B cell (primary cell): Measurements from ENCODE around the gene HNF1B. TPM values are rescaled to one million over a fixed set of nuclear protein-coding genes. Genes with fewer than 3 reads are reported as not detected.

Experiments used
- ATAC-seq: fragments of 200-7000 bp; cut with Tn5 transposase; one replicate; pipeline ENCODE4 v1.10.0; 2021; ENCODE audit warnings: low read depth, mild to moderate bottlenecking, moderate number of reproducible peaks, moderate library complexity
- CTCF ChIA-PET: fragments of 350-600 bp; sonication (Branson Sonifier 250); formaldehyde crosslinking; loops from one replicate; lab custom pipeline; 2021; ENCODE audit warnings: antibody characterized with exemption, inconsistent platforms; lab: Charles Lee
- POLR2A ChIA-PET: fragments of 350-600 bp; sonication (Branson Sonifier 250); formaldehyde crosslinking; loops from one replicate; lab custom pipeline; 2021; ENCODE audit warnings: antibody characterized with exemption; lab: Charles Lee
- DNase-seq: peaks from one replicate; pipeline ENCODE4 v3.0.0; 2013
- H2AFZ ChIP-seq: 2 replicates; pipeline ENCODE4 v1.6.1; 2012; ENCODE audit warnings: mild to moderate bottlenecking, low read depth, low read length; ENCODE audit not compliant: insufficient read depth, poor library complexity, severe bottlenecking
- H3K27ac ChIP-seq, 2 donors: 1 replicate in 1 of 2; 2 replicates in 1 of 2; pipeline ENCODE4 v1.5.1; 2012 to 2013; ENCODE audit warnings: low read length in 2 of 2, mild to moderate bottlenecking in 2 of 2, moderate library complexity in 1 of 2
- H3K27me3 ChIP-seq, 4 experiments: fragments of 200-600 bp in 1 of 4; sonication (generic) in 1 of 4; replicated peaks in 1 of 4; 1 replicate in 2 of 4; 2 replicates in 2 of 4; pipeline versions ENCODE4 v1.6.1 to v1.7.0; 2013 to 2016; ENCODE audit warnings: low read length in 3 of 4, mild to moderate bottlenecking in 2 of 4, mixed read lengths in 1 of 4, moderate library complexity in 1 of 4; ENCODE audit not compliant: insufficient read depth in 4 of 4, control insufficient read depth in 3 of 4; ENCODE audit errors: control extremely low read depth in 1 of 4
- H3K36me3 ChIP-seq, 2 experiments: replicated peaks in 1 of 2; 1 replicate in 1 of 2; 2 replicates in 1 of 2; pipeline versions ENCODE4 v1.6.1 to v1.7.1; 2013; ENCODE audit warnings: low read length in 1 of 2; ENCODE audit not compliant: insufficient read depth in 2 of 2, control insufficient read depth in 1 of 2; ENCODE audit errors: control extremely low read depth in 1 of 2, extremely low read depth in 1 of 2
- H3K4me1 ChIP-seq, 2 donors: fragments of 200-600 bp in 1 of 2; sonication (generic) in 1 of 2; 1 replicate in 1 of 2; 2 replicates in 1 of 2; pipeline versions ENCODE4 v1.5.1 to v1.6.1; 2013 to 2017; ENCODE audit warnings: low read length in 2 of 2; ENCODE audit not compliant: control insufficient read depth in 2 of 2, insufficient read depth in 2 of 2
- H3K4me2 ChIP-seq: replicated peaks from 2 replicates; pipeline ENCODE3; 2012; ENCODE audit warnings: mild to moderate bottlenecking, low read depth, low read length; ENCODE audit not compliant: poor library complexity, severe bottlenecking
- H3K4me3 ChIP-seq, 5 experiments: fragments of 200-600 bp in 1 of 5; sonication (generic) in 1 of 5; 1 replicate in 3 of 5; 2 replicates in 2 of 5; pipeline versions ENCODE4 v1.5.1 to v1.7.0; 2011 to 2016; ENCODE audit warnings: low read length in 4 of 5, mild to moderate bottlenecking in 4 of 5, low read depth in 2 of 5, control low read depth in 1 of 5, moderate library complexity in 1 of 5; ENCODE audit not compliant: insufficient read depth in 1 of 5; ENCODE audit errors: control extremely low read depth in 1 of 5, extremely low read depth in 1 of 5
- H3K79me2 ChIP-seq: fragments of 200-600 bp; sonication (generic); one replicate; pipeline ENCODE4 v1.6.0; 2016; ENCODE audit warnings: low read length; ENCODE audit not compliant: control insufficient read depth, insufficient read depth
- H3K9ac ChIP-seq: fragments of 200-600 bp; sonication (generic); 2 replicates; pipeline ENCODE4 v1.6.1; 2017; ENCODE audit warnings: mild to moderate bottlenecking, low read length, moderate library complexity
- H3K9me3 ChIP-seq, 3 donors: one replicate each; pipeline versions ENCODE4 v1.6.1 to v1.7.1; 2013; ENCODE audit warnings: low read length in 2 of 3; ENCODE audit not compliant: control insufficient read depth in 2 of 3, insufficient read depth in 1 of 3; ENCODE audit errors: control extremely low read depth in 1 of 3
- H4K20me1 ChIP-seq: 2 replicates; pipeline ENCODE4 v1.6.0; 2012; ENCODE audit warnings: mild to moderate bottlenecking, low read length; ENCODE audit not compliant: insufficient read depth, control insufficient read depth, poor library complexity, severe bottlenecking
- H3K27ac Mint-ChIP-seq: one replicate; pipeline ENCODE4 v1.8.0; 2021; ENCODE audit warnings: mixed read lengths
- H3K27me3 Mint-ChIP-seq: one replicate; pipeline ENCODE4 v1.8.0; 2021; ENCODE audit warnings: mixed read lengths
- H3K4me1 Mint-ChIP-seq: one replicate; pipeline ENCODE4 v1.8.0; 2021; ENCODE audit warnings: mixed read lengths
- H3K4me3 Mint-ChIP-seq: one replicate; pipeline ENCODE4 v1.8.0; 2021; ENCODE audit warnings: mixed read lengths
- H3K9me3 Mint-ChIP-seq: one replicate; pipeline ENCODE4 v1.8.0; 2022; ENCODE audit warnings: mixed read lengths; ENCODE audit not compliant: insufficient read depth
- CTCF ChIP-seq: fragments of 200-600 bp; IDR thresholded peaks from one replicate; pipeline ENCODE4 v1.8.0; 2022; ENCODE audit warnings: antibody characterized with exemption, mild to moderate bottlenecking
- EZH2 ChIP-seq: IDR thresholded peaks from 2 replicates; pipeline ENCODE4 v1.6.1; 2012; ENCODE audit warnings: borderline replicate concordance, low read depth, mild to moderate bottlenecking, moderate library complexity, low read length; ENCODE audit not compliant: insufficient read depth, poor library complexity, severe bottlenecking
- WGBS: methylation state at CpG from one replicate; pipeline ENCODE4 v1.1.5; 2013; ENCODE audit warnings: missing lambda C conversion rate; ENCODE audit not compliant: insufficient coverage; 5-methylcytosine and 5-hydroxymethylcytosine counted together
- intact Hi-C: fragments of 100-400 bp; cut with micrococcal nuclease; formaldehyde crosslinking; loops from one replicate; pipeline ENCODE4 v1.10.0; 2022
- polyA plus RNA-seq: library from polyadenylated mRNA; depleted of rRNA; stranded (reverse); fragments of >200 nt; gene quantifications from 2 replicates; pipeline ENCODE4 v1.2.3, GENCODE V29; 2012
- total RNA-seq, 2 donors: library from RNA; stranded (reverse); fragments of 120-200 nt in 1 of 2; gene quantifications; 1 replicate in 1 of 2; 2 replicates in 1 of 2; pipeline versions ENCODE4 v1.2.3 to v1.2.4, GENCODE V29; 2013 to 2022

The HNF1B gene
- total and polyA plus RNA-seq, 2 donors (not counting 1 experiment from before 2014, with no cell fraction given): 1.5 TPM; not detected in 1

- DNase-seq (peak; percentile 67), ATAC-seq (no peak)
- peaks cover 0 to 87% (median 67%) of the 10 kb centered on the region in 4 experiments for H3K27me3 ChIP-seq
- intact Hi-C loops: loop anchor here (5.0 to 10.0 kb wide), 3 partner anchors 40 to 1257 kb away; partner anchors contain the start of genes AATF and ZNHIT3
- Mint-ChIP-seq H3K9me3 (no peaks in the 10 kb centered on the region), H3K27me3 (peaks cover 65% of the 10 kb centered on the region), H3K4me3 (peak overlapping the region; percentile 78), H3K4me1 (peaks cover 42% of the 10 kb centered on the region), H3K27ac (no peak overlapping the region)
- H3K79me2 ChIP-seq: no peaks in the 10 kb centered on the region
- H2AFZ ChIP-seq: peak overlapping the region; percentile 48
- H3K4me3 ChIP-seq: peak overlapping the region in 3 of 5 experiments; percentile 36 to 52 (median 39)
- peaks cover 51 to 59% of the 10 kb centered on the region in 2 donors for H3K4me1 ChIP-seq
- no peaks in the 10 kb centered on the region for H4K20me1 ChIP-seq
- peak overlapping the region; percentile 37 for H3K9ac ChIP-seq
- peak overlapping the region; percentile 81 for H3K4me2 ChIP-seq
- H3K9me3 ChIP-seq: peaks cover 0 to 27% (median 0%) of the 10 kb centered on the region in 3 donors
- ChIA-PET CTCF (no interaction called here), POLR2A (no interaction called here)
- TF ChIP-seq CTCF (no peak), EZH2 (peak; percentile 99)
- 2% methylated on average over 49 of the region's 51 CpGs for WGBS
- no peaks in the 10 kb centered on the region for H3K36me3 ChIP-seq
- H3K27ac ChIP-seq: no peak overlapping the region
Measured at GRCh38 chr17:37742116-37742761, 2.6 kb downstream of the HNF1B start.
